ENCODE data around the gene CELF2.

Gene CELF2

DNA sequence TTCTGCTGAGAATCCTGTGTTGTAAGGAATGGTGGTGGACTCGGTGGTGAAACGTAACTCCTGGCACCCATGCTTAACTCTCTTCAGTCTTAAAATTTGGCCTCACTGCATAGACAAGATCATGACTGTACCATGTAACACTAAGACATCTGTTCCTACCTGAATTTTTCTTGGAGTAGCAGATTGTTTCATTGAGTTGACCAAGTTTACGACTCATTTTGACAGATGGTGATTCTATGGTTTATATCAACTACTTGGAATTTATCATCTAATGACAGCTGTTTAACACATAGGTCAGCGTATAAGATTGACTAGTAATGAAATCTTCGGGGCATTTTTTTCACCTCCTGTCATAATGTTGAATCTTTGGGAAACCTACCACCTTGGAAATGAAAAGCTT lies 184.2 kb downstream of the CELF2 start:
- no peak for DNase-seq (ENCODE audit: low spot score)

DNA sequence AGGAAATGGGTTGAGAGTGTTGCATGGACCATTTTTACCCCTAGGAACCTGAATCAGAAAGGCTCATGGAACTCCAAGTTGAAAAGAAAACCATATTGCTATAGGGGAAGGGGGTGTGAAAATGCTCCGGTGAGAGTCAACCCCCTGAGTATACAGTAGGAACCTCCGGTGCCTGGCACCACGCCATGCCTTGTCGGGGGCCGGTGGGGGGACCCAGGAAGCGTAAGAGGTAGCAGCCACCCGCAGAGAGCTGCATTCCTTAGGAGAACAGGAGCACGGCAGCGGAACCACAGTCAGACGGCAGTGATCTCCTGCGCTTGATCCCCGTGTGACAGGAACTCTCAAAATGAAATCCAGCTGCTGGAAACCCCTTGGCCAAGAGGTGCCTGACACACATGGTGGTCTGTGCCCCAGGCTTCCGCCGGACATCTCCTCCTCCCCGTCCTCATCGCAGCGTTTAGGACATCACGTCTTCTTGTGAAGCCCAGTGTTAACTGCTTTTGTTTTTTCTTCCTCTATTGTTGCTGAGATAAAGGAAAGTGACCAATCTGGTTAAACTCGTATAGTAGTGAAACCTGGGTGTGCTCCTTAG lies 186.8 kb downstream of the CELF2 start:
- peak; percentile 68 for DNase-seq (ENCODE audit: low spot score)

- peak; percentile 61 for DNase-seq (ENCODE audit: low spot score)
These were observed 187.5 kb downstream of the CELF2 start for GRCh38 chr10:11205030-11205772.

DNA sequence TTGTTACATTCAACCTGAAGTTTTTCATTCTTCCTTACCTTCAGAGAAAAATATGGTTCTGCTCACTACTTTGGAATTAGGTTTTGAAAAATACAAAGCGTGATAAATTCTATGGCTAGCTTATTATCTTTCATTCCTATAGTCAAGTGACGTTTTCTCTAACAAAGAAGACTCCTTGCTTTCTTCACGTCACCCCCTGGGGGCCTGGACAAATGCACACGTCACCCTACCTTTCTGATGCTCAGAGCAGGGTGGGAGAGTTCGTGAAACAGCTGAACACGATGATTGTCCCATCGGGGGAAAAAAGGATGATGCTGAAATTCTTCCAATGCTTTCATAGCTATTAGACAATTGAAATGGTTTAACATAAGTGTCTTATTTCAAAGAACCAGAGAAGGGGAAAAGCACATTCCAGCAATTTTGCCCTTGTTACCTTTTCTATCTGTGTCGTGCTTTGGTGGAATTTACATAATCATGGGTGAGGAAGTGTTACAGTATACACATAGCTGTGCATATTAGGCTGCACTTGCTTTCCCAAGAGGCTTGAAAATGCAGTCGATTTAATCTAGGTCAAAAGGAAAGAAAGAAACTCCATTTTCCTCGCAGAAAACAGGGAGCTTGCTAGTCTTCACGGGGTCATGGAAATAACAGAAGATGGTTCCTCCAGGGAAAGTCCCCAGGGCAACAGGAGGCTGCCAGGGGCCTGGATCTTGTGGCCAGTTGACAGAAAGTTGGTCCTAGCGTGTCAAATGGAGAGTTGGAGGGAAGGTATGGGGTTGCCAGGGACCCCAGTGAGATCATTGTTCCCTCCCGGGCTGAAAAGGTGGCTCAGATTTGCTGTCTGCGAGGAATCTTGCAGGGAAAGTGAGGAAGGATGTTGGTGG lies 189.2 kb downstream of the CELF2 start:
- DNase-seq (ENCODE audit: low spot score), result no peak

DNA sequence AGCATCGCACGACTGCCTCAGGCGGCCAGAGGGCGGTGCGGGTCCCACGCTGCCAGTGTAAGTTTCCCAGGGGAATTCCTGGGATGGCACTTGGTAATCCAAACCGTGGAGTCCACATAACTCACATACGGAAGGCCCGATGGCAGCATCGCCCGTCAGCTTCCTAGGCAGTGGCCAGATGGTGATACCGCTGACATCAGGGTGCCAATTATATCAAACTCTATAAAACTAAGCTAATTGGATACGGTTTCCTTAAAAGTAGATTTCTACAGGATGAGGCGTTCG lies 189.8 kb downstream of the CELF2 start:
- DNase-seq (ENCODE audit: low spot score), result no peak

- no peak for DNase-seq (ENCODE audit: low spot score)
These were observed 190.6 kb downstream of the CELF2 start for GRCh38 chr10:11208243-11208642.

- DNase-seq (ENCODE audit: low spot score), result no peak
These were observed 191.5 kb downstream of the CELF2 start for GRCh38 chr10:11208908-11209829.

DNA sequence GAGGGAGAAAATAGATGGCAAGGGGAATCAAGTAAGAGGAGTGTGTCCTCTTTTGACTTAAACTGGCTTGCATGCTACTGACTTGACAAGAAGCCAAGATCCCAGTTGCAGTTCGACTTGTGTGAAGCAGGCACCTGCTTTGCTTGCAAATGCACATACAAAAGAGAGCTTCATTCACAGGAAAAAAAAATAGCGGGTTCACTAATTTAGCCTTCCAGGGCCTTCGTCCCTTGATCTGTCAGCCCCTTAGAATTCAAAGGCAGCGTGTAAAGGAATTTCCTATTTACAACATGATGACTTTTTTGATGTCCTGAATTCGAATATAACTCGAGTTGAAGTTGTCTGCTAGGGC lies 192.1 kb downstream of the CELF2 start:
- DNase-seq (ENCODE audit: low spot score), result no peak

GRCh38 chr10:11210211-11210922 lies 192.7 kb downstream of the CELF2 start:
- DNase-seq (ENCODE audit: low spot score), result peak; percentile 44

DNA sequence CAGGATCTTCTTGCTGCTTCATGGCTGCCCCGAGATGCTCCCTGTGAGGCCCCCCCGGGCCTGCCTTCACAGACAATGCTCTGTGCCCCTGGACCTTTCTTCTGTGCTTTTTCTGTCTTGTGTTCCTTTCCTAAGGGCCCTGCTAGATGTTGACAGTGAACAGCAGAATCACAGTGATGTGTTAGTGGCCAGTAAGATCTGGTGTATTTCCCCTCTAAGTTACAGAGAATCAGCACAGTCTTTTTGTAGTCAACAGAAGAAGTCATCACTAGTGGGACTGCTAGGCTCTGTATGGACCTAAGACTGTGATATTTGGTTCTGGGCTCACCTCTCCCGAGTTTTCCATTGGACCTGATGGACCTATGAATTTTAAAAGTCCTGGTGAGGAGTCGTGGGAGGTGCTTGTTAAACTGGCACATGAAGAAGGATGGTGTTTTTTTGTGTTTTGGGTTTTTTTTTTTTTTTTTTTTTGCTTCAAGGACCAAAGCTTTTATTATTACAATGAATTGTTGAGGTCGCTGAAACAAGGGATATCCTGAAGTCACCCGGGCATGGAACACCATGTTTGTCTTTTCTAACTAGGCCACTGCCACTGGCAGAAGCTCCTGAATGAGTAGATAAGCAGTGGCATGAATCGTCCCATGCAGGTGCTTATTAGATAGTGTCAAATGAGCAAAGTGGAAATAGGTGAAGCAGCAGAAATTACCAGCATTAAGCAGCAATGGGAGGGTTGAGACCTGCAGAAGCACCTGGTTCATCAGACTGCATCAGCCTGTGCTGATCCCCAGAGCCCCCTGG lies 194.8 kb downstream of the CELF2 start:
- DNase-seq (ENCODE audit: low spot score), result no peak

DNA sequence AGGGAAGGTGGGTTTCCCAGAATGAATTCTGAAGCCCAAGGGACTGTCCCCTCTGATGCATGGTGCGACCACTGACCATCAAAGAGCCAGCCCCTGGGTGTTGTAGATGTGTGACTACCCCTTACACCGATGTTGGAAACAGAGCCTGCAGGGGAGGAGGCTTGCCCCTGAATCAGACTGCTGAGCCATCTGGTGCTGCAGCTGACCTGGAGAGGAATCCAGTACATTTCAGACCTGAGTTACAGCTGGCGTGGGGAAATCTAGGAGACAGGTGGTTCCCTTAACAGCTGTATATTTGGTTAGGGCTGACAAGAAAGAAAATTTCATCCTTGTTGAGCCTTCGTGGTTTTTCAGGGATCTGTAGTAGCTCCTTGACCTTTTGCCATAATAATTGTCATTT lies 195.5 kb downstream of the CELF2 start:
- DNase-seq (ENCODE audit: low spot score), result no peak

DNA sequence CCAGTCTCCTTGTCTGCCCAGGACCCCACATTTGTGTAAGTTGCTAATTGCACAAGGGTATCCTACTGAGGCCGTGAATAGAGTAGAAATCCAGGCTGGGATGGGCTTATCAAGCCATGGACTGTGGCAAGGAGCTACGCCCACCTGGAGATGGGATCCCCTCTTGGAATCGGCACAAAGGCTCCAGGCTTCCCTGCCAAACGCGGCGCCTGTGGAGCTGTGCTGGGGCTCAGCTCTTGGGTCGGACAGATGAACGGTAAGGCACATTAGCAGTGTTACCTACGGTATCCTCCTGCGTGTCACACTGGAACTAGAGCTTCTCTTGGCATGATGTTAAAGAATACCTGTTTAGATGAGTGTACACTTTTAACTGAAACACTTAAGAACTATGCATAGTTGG lies 196.7 kb downstream of the CELF2 start:
- no peak for DNase-seq (ENCODE audit: low spot score)

DNA sequence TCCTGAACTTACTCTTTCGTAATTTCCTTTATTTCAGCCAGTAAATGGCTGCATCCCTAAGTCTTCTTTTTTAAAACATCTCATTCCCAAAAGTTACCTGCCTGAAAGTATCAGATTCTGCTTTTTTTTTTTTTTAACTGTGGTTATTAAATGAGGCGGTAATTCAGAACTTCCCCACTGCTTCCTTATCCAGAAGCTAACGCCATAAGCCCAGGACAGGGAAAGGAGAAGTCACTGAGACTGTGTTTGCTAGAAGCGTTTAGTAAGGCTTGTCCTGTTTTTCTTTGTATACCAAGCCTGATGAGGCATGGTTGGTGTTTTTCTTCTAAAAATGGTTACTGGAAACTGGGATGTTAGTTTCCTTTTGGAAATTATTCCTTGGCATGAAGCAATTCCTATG lies 197.8 kb downstream of the CELF2 start:
- no peak for DNase-seq (ENCODE audit: low spot score)

DNA sequence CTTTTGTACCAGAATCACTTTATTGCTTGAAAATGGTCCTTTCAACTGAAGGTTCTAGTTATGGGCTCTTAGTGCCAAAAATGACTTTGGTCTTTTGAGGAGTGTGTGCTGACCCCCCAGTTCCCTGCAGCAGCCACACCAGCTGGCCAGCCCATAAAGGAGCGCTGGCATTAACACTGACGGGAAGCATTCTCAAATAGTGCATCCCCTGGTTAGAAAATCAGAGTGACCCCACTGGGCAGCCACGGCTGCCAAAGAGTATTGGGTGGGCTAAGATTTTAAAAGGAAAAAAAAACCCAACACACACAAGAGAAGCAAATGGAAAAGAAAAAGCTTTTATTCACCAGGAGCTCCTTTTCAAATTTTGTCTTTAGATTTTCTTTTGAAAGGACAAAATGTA lies 199.8 kb downstream of the CELF2 start:
- no peak for DNase-seq (ENCODE audit: low spot score)

DNA sequence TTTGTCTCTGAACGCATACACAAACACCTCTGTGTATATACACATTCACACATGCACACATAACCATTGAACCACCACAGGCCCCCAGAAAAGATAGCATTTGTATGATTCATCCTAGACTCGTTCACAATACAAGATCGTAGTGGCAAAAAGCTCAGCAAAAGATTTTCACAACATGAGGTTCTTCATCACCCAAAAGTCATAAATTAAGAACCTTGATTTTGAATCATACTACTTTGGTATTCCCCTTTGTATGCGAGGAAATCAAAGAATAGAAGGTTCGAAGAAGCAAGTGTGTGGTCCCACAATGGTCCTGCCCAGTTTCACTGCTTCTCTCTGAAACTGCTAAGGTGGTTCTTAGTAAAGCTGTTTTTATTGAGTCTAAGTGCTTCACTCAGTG lies 200.7 kb downstream of the CELF2 start:
- DNase-seq (ENCODE audit: low spot score), result no peak

GRCh38 chr10:11219431-11219830 lies 201.8 kb downstream of the CELF2 start:
- DNase-seq (ENCODE audit: low spot score), result no peak

GRCh38 chr10:11223081-11223480 lies 205.4 kb downstream of the CELF2 start:
- no peak for DNase-seq (ENCODE audit: low spot score)

- no peak for DNase-seq (ENCODE audit: low spot score)
These were observed 206.0 kb downstream of the CELF2 start for GRCh38 chr10:11223507-11224140.

DNA sequence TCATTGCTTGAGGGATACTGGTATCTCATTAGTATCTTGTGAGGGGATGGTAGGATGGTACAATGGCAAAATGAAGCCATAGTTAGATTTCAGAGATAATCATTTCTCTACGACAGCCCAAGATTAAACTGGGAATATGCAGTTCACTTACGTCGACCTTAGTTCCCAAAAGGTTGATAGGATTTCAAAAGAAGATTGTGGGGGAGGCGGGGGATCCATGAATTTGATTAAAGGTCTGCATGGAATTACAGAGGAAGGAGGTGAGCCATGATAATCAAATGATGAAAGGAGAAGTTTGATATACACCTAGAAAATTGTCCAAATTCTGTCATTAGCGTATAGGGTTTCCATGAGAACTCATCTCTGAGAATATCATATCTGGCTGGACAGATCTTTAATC lies 206.6 kb downstream of the CELF2 start:
- no peak for DNase-seq (ENCODE audit: low spot score)

DNA sequence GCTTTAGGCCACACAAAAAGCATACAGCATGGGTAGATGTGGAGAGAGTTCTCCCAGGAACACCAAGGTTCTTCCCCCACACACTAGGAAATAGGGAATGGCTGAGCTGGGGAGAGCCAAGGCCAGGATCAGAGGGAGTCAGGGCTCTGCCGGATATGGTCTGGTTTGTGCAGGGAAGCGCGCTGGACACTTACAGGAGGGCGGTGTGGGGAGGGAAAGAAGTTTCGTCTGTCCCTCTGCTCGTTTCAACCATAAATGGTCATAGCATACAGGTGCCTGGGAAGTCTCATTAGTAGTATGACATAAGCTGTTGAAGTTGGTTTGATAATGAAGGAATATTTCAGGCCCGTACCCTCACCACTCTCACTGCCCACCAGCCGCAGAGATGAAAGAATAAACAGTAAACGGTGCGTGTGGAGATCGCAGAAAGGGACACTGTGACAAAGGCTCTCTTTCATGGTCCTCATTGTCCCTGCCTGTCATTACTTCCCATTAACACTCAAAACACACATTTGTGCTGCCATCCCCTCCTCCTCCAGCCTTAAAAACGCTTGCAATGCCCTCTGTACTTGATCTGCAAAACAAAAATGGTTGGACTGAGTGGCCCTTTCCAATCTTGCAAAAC lies 207.2 kb downstream of the CELF2 start:
- no peak for DNase-seq (ENCODE audit: low spot score)

Measured in kidney tubule cell (primary cell).